ENCODE data around the gene GIPC1.
"Not testable (repeated sequence)": the region's sequence is repeated elsewhere in the genome, so short reads cannot be mapped to it uniquely, and the experiment has no call there.

GIPC1 gene

DNA sequence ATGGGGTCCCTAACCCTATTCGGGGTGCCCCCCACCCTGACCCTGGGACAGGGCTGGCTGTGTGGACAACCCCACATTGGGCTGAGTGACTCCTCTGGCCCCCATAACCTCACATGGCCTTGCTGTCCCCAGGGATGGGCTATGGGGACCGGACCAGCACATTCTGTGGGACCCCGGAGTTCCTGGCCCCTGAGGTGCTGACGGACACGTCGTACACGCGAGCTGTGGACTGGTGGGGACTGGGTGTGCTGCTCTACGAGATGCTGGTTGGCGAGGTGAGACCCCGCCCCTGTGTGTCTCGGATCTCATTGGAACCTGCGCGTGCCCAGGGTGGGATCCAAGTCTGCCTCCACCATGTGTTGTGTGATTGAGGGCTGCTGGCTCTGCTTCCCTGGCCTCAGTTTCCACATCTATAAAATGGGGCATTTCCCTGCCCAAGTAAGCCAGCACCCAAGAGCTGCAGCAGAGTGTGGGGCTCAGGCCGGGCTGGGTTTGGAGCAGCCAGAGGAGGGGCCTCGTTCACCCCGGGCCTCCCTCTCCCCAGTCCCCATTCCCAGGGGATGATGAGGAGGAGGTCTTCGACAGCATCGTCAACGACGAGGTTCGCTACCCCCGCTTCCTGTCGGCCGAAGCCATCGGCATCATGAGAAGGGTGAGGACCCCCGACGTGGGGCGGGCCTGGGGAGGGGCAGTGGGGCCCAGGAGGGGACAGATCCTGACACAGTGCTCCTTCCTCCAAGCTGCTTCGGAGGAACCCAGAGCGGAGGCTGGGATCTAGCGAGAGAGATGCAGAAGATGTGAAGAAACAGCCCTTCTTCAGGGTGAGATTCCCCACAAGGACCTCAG, 25.7 kb downstream of the GIPC1 start:
- no peak for DNase-seq

DNA sequence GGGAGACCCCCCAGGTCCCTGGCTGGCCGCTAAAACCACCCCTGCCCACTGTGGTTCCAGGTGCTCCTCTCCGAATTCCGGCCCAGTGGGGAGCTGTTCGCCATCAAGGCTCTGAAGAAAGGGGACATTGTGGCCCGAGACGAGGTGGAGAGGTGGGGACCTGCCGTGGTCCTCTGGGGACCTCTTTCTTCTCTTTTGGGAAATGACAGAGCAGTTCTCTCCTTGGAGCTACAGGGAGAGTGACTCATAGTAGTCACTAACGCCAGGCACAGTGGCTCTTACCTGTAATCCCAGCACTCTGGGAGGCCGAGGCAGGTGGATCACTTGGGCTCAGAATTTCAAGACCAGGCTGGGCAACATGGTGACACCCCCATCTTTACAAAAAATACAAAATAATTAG, 28.1 kb downstream of the GIPC1 start:
- no peak for DNase-seq

DNA sequence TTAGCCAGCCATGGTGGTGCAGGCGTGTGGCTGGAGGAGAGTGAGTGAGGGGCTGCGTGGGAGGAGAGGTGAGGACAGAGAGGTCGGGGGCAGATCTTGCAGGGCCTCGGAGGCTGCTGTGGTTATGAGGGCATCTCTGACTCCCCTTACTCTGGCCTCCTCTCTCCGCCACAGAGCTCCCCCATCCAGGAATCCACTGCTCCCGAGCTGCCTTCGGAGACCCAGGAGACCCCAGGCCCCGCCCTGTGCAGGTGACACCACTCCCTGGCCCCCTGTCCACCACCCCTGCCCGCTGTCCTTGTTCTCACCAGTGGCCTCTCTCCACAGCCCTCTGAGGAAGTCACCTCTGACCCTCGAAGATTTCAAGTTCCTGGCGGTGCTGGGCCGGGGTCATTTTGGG, 28.5 kb downstream of the GIPC1 start:
- DNase-seq: no peak

DNA sequence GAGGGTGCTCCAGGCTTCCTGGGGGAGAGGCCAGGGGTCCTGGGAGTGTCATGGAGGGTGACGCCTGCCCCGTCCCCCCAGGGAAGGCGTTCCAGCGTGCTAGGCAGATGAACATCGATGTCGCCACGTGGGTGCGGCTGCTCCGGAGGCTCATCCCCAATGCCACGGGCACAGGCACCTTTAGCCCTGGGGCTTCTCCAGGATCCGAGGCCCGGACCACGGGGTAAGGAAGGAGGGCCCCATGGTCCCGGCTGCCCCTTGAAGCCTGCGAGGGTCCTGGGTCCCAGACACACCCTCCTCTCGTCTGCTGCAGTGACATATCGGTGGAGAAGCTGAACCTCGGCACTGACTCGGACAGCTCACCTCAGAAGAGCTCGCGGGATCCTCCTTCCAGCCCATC, 32.2 kb downstream of the GIPC1 start:
- DNase-seq: no peak

DNA sequence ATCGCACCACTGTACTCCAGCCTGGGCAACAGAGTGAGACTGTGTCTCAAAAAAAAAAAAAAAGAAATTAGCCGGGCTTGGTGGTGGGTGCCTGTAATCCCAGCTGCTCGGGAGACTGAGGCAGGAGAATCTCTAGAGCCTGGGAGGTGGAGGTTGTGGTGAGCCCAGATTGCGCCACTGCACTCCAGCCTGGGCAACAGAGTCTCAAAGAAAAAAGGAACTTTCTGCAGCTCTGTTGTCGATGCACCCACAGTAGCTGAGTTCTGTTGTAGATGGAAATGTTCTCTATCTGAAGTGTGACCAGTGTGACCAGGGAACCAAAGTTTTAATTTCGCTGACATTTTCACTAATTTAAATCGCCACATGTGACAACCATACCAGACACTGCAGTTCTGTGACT, 33.5 kb downstream of the GIPC1 start:
- not testable (repeated sequence) for DNase-seq

DNA sequence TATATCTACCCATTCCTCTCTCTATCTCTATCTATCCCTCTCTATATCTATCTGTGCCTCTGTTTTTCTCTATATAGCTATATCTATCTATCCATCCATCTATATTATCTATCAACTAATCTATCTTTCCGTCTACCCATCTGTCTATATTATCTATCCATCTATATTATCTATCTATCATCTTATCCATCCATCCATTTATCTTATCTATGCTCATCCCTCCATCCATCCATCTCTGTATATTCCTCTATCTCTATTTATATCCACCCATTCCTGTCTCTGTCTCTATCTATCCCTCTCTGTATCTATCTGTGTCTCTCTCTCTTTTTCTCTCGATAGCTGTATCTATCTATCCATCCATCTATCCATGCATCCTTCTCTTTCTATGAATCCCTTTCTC, 35.0 kb downstream of the GIPC1 start:
- DNase-seq: no peak

DNA sequence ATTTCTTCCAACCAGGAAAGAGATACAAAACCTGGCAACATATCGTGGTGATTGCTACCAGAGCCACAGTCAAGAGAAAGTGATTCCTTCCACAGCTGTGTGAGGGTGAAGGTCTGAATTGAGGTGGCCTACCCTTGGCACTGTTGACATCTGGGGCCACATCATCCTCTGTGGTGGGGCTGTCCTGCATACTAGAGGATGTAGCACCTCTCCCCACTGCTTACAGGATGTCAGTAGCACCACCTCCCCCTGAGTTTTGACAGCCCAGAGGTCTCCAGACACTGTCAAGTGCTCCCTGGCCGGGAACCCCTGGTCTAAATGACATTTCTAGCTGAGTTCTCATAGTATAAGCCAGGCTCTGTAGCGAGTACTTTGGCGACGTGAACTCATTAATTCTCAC, 36.2 kb downstream of the GIPC1 start:
- DNase-seq: no peak

DNA sequence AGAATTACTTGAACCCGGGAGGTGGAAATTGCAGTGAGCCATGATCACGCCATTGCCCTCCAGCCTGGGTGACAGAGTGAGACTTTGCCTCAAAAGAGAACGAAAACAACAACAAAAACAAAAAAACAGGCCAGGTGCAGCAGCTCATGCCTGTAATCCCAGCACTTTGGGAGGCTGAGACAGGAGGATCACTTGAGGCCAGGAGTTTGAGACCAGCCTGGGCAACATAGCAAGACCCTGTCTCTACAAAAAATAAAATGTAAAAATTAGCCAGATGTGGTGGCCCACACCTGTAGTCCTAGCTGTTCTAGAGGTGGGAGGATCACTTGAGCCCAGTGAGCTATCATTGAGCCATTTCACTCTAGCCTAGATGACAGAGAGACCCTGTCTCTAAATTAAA, 43.6 kb downstream of the GIPC1 start:
- not testable (repeated sequence) for DNase-seq

DNA sequence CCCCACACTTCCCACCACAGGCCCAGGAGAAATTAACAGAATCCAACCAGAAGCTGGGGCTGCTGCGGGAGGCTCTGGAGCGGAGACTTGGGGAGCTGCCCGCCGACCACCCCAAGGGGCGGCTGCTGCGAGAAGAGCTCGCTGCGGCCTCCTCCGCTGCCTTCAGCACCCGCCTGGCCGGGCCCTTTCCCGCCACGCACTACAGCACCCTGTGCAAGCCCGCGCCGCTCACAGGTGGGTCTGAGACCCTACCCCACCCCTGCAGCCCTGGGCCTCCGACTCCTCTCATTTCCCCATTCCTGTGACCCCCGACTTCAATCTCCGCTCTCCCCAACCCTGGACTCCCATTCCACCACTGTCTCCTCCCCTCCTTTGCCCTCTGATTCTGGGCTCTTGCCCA, 45.1 kb downstream of the GIPC1 start:
- DNase-seq: no peak

DNA sequence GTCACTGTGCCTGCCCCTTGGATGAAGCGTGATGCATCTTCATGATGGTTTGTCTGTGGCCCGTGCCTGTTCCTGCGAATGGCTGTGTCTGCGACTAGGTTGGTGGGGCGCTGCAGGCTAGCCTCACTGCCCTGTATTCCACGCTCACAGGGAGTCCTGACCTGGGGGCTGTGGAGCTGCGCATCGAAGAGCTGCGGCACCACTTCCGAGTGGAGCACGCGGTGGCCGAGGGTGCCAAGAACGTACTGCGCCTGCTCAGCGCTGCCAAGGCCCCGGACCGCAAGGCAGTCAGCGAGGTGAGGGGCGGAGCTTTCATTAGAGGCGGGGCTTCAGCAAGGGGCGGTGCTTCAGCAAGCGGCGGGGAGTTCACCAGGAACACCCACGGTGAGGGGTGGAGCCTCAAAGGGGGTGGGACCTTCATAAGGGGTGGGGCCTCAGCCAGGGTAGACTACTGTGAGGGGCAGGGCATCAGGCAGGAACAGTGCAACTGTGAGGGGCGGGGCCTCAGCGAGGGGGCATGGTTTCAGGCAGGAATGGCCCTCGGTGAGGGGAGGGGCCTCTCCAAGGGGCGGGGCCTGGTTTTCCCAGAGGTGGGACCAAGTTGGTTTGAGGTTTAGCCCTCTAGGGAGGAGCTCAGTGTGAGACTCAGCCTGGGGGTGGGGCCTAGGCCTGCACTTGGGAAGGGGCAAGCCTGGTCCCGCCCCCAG, 45.6 kb downstream of the GIPC1 start:
- no peak for DNase-seq

DNA sequence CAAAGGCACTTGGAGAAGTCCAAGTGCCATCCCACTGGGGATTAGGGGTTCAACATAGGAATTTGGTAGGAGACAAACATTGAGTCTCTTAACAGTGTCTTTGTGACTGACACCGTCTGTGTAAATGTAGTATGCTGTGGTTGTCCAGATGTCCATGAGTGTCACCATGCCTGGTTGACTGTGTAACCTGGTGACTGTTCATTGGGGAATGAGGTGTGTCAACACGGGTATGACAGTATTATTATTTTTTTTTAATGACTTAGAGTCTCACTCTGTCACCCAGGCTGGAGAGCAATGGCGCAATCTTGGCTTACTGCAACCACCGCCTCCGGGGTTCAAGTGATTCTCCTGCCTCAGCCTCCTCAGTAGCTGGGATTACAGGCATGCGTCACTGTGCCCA, 46.6 kb downstream of the GIPC1 start:
- no peak for DNase-seq

DNA sequence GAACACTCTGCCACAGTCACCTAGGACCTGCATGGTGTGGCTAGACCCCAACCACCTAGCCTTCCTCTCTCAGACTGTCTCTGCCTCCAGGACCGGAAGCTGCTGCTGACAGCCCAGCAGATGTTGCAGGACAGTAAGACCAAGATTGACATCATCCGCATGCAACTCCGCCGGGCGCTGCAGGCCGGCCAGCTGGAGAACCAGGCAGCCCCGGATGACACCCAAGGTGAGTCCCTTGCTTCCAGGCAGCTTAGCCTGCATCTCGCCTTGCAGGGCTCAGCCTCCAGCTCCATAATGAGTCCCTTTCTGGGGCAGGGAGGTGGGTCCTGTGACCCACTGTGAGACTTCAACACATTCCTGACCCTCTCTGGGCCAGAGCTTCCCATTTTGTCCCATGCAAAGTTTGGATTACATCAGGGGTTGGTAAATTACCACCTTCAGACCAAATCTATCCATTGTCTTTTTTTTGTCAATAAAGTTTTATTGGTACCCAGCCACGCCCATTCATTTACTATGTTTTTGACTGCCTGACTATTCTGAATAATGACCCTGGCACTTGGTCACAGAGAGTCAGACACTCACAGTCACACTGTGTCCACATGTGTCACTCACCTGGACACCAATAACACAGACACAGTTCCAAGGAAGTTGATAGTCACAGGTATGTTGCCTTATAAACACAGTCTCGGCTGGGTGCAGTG, 49.4 kb downstream of the GIPC1 start:
- no peak for DNase-seq

DNA sequence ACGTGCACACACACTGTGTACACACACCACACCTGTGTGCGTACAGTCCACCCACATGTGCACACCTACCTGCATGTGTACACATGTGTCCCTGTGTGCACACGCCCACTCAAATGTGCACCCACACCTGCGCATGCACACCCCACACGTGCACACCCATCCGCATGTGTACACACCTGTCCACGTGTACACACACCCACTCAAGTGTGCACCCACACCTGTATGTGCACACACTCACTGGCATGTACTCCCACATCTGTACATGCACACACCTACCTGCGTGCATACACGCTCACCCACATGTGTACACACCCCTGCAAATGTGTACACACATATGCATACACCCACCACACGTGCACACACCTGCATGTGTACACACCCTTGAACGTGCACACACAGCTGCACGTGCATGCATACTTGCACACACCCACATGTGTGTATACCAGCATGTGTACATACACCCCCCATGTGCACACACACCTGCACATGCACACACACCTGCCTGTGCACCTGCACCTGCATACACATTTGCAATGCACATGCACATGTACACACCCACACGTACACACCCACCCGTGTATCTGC, 52.2 kb downstream of the GIPC1 start:
- DNase-seq: no peak

DNA sequence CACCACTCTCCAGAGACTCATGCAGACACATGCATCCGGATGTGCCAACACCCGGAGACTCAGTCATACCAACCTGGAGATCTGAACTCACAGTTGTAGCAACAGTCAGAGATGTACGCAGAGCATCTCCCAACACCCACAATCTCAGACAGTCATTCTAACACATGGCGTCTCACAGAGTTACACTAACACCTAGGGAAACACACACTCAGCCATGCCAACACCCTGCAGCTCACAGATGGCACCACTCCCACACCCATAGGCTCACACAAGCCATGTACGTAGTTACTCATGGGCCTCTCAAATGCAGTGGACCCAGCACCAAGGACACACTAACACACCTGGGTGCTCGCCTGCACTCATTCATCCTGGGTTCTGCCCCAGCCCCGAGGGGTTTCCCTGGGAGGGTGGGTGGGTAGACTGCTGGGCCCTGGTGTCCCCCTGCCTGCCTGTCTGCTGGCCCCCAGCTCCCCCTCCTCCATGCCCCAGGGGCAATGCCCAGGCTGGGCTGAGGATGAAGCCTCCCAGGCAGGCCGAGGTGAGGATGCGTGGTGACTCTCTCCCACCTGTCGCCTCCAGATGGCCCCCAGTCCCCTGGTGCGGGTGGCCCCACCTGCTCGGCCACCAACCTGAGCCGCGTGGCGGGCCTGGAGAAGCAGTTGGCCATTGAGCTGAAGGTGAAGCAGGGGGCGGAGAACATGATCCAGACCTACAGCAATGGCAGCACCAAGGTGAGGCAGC, 52.9 kb downstream of the GIPC1 start:
- DNase-seq: no peak

DNA sequence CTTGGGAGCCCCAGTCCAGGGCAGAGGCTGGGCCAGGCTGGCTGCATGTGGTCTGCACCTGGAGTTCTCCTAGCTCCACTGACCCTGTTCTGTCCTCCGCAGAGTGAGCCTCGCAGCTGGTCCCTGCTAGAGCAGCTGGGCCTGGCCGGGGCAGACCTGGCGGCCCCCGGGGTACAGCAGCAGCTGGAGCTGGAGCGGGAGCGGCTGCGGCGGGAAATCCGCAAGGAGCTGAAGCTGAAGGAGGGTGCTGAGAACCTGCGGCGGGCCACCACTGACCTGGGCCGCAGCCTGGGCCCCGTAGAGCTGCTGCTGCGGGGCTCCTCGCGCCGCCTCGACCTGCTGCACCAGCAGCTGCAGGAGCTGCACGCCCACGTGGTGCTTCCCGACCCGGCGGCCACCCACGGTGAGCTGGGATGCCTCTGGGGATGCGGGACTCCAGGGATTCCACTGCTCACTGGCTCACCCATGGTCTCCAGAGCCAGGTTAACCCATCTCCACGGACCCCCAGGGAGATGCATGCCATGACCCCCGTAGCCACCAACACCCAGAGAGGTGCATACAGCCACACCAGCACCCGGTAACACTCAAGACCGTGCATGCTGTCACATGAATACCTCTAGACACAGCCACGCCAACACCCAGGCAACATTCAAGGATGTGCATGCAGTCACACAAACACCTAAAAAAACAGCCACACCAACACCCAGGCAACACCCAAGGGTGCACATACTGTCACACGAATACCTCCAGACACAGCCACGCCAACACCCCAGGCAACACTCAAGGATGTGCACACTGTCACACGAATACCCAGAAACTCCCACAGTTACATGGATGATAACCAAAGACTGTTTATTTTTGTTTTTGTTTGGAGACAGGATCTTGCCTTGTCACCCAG, 54.6 kb downstream of the GIPC1 start:
- no peak for DNase-seq

DNA sequence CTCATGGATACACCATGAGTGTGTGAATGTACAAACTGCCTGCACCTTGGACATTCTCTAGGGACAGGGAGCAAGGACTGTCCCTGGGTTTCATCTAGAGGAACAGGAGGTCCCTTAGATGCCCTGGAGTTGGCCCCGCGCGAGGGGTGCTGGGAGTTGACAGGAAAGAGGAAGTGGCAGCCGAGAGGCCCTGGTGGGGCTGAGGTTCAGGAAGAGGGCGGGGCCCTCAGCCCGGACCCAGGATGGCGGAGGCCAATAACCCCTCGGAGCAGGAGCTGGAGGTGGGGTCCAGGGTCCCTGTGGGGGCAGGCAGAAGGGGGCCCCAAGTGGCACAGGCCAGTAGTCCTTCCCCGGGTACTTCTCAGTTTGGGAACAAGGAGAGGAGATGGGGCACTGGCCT, 55.9 kb downstream of the GIPC1 start:
- no peak for DNase-seq

DNA sequence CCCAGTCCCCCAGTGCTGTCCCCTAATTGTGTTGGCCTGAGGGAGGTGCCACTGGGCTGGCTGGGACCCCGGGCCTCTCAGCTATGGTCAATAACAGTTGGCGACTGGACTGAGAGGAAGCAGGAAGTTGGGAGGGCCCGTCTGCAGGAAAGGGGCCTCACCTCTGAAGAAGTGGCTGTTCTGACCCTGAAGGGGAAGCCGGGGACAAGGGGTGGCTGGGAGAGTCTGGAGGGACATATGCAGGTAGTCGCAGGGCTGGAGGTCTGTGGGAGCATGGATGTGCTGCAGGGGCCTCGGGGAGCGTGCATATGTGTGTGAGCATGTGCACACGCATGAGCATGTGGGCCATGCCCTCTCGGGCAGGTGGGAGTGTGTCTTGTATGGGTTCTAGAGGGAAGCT, 56.9 kb downstream of the GIPC1 start:
- DNase-seq: no peak

DNA sequence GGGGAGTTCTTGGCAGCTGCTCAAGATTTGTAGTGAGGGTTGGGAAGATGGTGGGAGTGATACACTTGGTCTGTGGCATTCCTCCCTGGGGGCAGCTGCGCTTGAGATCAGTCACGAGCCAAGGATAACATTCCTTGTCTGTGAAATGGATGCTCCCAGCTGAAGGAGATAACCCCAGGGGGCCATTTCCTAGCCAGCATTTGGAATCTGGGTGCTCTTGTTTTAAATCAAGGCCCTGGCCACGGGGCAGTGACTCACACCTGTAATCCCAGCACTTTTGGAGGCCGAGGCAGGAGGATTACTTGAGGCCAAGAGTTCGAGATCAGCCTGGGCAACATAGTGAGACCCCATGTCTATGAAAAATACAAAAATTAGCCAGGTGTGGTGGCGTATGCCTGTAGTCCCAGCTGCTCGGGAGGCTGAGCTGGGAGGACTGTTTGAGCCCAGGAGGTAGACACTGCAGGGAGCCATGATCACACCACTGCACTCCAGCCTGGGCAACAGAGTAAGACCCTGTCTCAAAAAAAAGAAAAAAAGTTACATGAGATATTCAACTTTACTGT, 58.3 kb downstream of the GIPC1 start:
- DNase-seq: no peak

DNA sequence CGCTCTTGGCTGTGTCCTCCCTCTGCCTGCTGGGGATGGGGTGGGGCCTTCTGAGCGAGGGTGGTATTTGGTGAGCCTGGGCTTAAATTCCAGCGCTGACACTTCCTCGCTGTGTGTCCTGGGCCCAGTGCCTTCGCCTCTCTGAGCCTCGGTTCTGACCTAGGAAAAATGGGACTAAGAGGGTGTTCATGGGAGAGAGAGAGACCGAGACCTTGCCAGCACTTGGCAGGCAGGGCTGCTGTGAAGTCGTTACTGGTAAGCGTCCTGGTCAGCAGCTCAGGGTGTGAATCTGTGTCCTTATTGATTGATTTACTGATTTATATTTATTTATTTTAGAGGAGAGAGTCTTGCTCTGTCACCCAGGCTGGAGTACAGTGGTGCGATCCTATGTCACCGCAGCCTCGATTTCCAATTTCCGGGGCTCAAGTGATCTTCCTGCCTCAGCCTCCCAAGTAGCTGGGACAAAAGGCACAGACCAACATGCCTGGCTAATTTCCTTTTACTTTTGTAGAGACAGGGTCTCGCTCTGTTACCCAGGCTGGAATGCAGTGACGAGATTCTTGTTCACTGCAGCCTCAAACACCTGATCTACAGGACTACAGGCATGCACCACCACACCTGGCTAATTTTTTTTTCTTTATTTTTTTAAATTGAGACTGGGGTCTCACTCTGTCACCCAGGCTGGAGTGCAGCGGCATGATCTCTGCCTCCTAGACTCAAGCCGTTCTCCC, 60.4 kb downstream of the GIPC1 start:
- no peak for DNase-seq

DNA sequence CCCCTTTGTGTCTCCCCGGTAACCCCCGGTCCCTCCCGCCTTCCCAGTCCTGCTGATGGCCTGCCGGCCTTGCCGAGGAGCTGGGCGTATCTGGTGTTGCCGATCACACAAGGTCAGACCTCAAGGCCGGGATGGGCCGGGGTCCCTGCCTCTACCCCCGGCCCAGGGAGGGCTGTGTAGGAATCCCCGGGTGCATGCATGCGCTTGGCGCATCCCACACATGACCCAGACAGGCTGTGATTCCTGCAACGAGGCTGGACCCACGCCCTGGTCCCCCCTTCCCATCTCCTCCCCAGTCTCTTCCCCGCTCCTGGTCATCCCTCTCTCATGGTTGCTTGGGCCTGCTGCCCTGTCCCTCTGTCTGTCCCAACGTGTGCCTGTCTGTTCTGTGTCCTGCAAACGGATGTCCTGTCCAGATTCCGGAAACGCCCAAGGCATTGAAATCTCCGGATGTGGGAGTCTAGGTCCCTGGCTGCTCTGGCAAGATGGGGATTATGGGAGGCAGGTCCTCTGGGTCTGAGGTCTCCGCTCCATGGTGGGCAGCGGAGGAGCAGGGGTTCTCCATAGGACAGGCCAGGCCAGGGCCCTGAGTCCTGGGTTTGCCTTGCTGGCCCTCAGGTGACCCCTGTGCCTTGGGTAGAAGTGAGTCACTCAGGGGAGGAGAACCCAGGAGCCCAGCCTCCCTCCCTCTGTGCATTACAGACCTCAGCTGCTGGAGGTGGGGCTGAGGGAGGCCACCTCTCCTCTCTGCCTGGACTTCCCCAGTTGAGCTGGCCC, 61.2 kb downstream of the GIPC1 start:
- DNase-seq: no peak
